GM12872 (cell line): ENCODE results near the gene ITGAL.
A peak's percentile ranks its signal among the peaks of the same experiment; 100 is the strongest.

Experiments used
- TF ChIP-seq, protein P1 (sequence below): IDR thresholded peaks from 3 replicates; pipeline ENCODE4 v1.5.1; 2011; ENCODE audit warnings: low read depth, mild to moderate bottlenecking, low read length, moderate library complexity; ENCODE audit not compliant: insufficient read depth

ITGAL gene

DNA sequence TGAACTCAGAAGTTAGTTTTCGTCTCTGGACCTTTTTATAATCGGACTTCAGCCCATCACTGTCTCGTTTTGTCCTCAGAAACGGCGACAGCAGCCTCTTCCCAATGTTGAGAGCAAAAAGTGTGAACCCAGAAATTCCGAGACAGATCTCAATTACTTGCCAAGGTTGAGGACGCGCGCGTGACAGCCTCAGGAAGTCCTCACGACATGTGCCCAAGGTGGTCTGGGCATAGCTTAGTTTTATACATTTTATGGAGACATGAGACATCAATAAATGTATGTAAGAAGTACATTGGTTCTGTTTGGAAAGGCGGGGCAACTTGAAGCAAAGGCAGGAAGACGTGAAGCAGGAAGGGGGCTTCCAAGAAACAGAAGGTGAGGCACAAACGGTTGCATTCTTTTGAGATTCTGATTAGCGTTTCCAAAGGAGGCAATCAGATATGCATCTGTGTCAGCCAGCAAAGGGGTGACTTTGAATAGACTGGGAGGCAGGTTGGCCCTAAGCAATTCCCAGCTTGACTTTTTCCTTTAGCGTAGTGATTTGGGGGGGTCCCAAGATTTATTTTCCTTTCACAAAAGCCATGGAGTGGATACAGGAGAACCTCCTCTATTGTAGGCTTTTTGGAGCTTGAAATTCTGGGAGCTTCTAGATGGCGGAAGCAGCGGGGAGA is 62.7 kb downstream of the ITGAL start:
- TF ChIP-seq, protein P1, sequence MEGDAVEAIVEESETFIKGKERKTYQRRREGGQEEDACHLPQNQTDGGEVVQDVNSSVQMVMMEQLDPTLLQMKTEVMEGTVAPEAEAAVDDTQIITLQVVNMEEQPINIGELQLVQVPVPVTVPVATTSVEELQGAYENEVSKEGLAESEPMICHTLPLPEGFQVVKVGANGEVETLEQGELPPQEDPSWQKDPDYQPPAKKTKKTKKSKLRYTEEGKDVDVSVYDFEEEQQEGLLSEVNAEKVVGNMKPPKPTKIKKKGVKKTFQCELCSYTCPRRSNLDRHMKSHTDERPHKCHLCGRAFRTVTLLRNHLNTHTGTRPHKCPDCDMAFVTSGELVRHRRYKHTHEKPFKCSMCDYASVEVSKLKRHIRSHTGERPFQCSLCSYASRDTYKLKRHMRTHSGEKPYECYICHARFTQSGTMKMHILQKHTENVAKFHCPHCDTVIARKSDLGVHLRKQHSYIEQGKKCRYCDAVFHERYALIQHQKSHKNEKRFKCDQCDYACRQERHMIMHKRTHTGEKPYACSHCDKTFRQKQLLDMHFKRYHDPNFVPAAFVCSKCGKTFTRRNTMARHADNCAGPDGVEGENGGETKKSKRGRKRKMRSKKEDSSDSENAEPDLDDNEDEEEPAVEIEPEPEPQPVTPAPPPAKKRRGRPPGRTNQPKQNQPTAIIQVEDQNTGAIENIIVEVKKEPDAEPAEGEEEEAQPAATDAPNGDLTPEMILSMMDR: no peak

DNA sequence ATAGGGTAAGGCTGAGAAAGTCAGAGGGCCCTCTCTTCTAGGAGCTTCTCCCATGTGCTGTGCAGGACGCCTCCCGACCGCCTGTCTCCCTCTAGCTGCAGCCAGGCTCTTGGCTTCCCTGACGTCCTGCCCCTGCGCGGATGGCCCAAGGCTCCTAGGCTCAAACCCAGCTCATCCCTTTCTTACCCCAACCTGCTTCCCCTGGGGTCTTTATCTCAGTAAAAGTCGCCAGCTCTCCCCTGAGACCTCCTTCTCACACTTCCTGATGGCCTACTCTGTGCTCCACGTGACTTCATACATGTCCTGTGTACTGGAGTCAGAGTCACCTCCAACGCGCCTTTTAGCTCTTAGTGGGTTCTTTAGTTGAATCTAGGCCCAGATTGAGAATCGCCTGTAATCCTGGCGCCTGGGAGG is 63.2 kb downstream of the ITGAL start:
- TF ChIP-seq, protein P1: peak; percentile 80

DNA sequence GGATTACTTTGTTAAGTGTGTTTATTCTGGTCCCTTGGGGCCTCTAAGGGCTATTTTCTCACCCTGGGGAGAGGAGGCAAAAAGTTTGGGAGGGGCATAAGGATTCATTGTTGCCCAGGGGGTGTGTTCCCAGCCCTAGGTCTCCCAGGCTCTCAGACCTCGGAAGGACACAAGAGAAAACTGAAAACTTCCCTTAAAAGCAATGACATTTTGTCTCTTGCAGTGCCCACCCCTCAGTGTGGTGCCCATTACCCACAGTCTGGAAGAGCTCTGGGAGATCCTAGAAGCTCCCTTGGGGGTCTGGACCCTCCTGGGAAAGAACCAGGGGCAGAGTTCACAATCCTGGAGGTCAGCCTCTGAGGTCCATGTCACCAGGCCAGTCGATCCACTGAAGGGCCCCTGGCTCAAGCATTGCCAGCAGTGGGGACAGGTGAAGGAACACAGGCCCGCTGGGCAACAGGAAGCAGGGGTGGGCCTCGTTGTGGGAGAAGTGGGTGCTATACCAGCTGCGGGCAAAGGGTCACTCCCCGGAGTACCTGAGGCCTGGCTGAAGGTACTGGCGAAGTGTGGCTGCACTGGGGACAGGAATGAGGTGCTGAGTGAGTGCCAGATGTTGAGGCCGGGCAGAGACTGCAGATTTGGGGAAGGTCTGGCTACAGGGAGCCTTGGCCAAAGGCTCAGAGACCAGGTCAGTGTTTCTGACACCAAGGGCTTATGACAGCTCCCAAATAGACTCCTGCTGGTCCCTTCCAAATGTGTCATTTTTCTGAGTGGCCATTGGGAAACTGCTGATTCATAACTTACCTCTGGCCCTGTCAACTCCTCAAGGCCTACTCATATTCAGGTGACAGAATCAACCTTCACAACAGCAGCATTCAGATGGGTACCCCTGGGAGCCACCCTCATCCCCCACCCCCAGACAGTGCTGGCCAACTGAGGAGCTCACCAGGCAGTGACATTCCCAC is 66.7 kb downstream of the ITGAL start:
- TF ChIP-seq, protein P1: no peak

GRCh38 chr16:30541502-30542329 is 69.2 kb downstream of the ITGAL start:
- TF ChIP-seq, protein P1: no peak

GRCh38 chr16:30543067-30543466 is 70.5 kb downstream of the ITGAL start:
- TF ChIP-seq, protein P1: no peak

- TF ChIP-seq, protein P1: no peak
These were observed 73.6 kb downstream of the ITGAL start for GRCh38 chr16:30546115-30546514.
